HepG2 (cell line): ENCODE measurements around the gene GPC6. TPM values are rescaled to one million over a fixed set of nuclear protein-coding genes. Genes with fewer than 3 reads are reported as not detected.

Experiments used
- ATAC-seq: fragments of 200-7000 bp; cut with Tn5 transposase; 3 replicates; pipeline ENCODE4 v1.9.1; 2020; ENCODE audit warnings: mild to moderate bottlenecking, moderate library complexity
- BruUV-seq: library from RNA; stranded (reverse); fragments of 400-500 nt; replicated peaks from 2 replicates; lab custom pipeline; 2021; lab: Mats Ljungman, UMichigan
- CTCF ChIA-PET: fragments of 300-600 bp; formaldehyde crosslinking; extraction: SDS; loops from one replicate; lab custom pipeline; 2021; ENCODE audit warnings: low total read pairs, inconsistent platforms, low intra/inter-chr PET ratio; lab: Yijun Ruan, JAX
- POLR2A ChIA-PET: fragments of 350-600 bp; sonication (Branson Sonifier 250); formaldehyde crosslinking; loops from one replicate; lab custom pipeline; 2020; ENCODE audit warnings: antibody characterized with exemption, inconsistent platforms; lab: Yijun Ruan, JAX
- DNase-seq: peaks from one replicate; pipeline ENCODE4 v3.0.0-alpha.2; 2015; ENCODE audit warnings: low spot score
- FAIRE-seq: peaks from 3 replicates; lab custom pipeline; 2011; peaks lifted over from hg19 to GRCh38; lab: Jason Lieb, UNC
- H2AFZ ChIP-seq: one replicate; pipeline ENCODE4 v1.6.1; 2011; ENCODE audit warnings: low read length, inconsistent platforms
- H3K27ac ChIP-seq: fragments of 300-600 bp; 3 replicates; pipeline ENCODE4 v1.8.0; 2011; ENCODE audit warnings: mixed run types, mild to moderate bottlenecking, mixed read lengths, low read length, inconsistent platforms; ENCODE audit not compliant: insufficient read depth; ENCODE audit errors: extremely low read length
- H3K27me3 ChIP-seq, 2 experiments: fragments of 200-600 bp in 1 of 2; 2 replicates in 1 of 2; 3 replicates in 1 of 2; pipeline versions ENCODE4 v1.6.0 to v1.8.0; 2011; ENCODE audit warnings: low read length in 2 of 2, mild to moderate bottlenecking in 2 of 2, moderate library complexity in 2 of 2, inconsistent platforms in 1 of 2; ENCODE audit not compliant: insufficient read depth in 2 of 2, control insufficient read depth in 1 of 2
- H3K36me3 ChIP-seq, 2 experiments: fragments of 200-600 bp in 1 of 2; replicated peaks in 1 of 2; 2 replicates in 1 of 2; 3 replicates in 1 of 2; pipeline versions ENCODE4 v1.5.1 to v1.8.0; 2011; ENCODE audit warnings: low read length in 2 of 2, inconsistent platforms in 1 of 2; ENCODE audit not compliant: insufficient read depth in 2 of 2, control insufficient read depth in 1 of 2
- H3K4me1 ChIP-seq: 2 replicates; pipeline ENCODE4 v1.5.1; 2012; ENCODE audit warnings: low read length, inconsistent platforms; ENCODE audit not compliant: insufficient read depth
- H3K4me2 ChIP-seq: 2 replicates; pipeline ENCODE4 v1.6.0; 2011; ENCODE audit warnings: low read depth, low read length, inconsistent platforms
- H3K4me3 ChIP-seq, 3 experiments: fragments of 200-600 bp in 1 of 3; sonication (generic), shearing (Covaris generic) in 1 of 3; replicated peaks in 1 of 3; 2 replicates each; pipeline ENCODE4 v1.5.1; 2011 to 2016; ENCODE audit warnings: low read length in 3 of 3, inconsistent platforms in 2 of 3, low read depth in 2 of 3, mild to moderate bottlenecking in 2 of 3, control low read depth in 1 of 3, mixed read lengths in 1 of 3; ENCODE audit not compliant: insufficient read depth in 1 of 3
- H3K79me2 ChIP-seq: one replicate; pipeline ENCODE4 v1.6.1; 2011; ENCODE audit warnings: low read length, inconsistent platforms; ENCODE audit not compliant: insufficient read depth
- H3K9ac ChIP-seq: 2 replicates; pipeline ENCODE4 v1.6.0; 2011; ENCODE audit warnings: mild to moderate bottlenecking, low read depth, low read length, inconsistent platforms; ENCODE audit not compliant: insufficient read depth
- H3K9me3 ChIP-seq: 2 replicates; pipeline ENCODE4 v1.5.1; 2012; ENCODE audit warnings: mild to moderate bottlenecking, low read length
- H4K20me1 ChIP-seq: 2 replicates; pipeline ENCODE4 v1.6.0; 2011; ENCODE audit warnings: inconsistent platforms, mild to moderate bottlenecking, low read length, moderate library complexity; ENCODE audit not compliant: insufficient read depth
- BRCA1 ChIP-seq: sonication (generic); formaldehyde crosslinking; IDR thresholded peaks from 2 replicates; pipeline ENCODE4 v1.4.0; 2020; ENCODE audit warnings: missing genetic modification reagents
- EZH2 ChIP-seq: conservative IDR thresholded peaks from 2 replicates; pipeline ENCODE4 v1.6.1; 2012; ENCODE audit warnings: mild to moderate bottlenecking, low read depth, low read length, moderate library complexity
- ISX ChIP-seq: sonication (generic); formaldehyde crosslinking; conservative IDR thresholded peaks from 2 replicates; pipeline ENCODE4 v1.5.0; 2020; ENCODE audit warnings: missing genetic modification reagents
- MBNL3 ChIP-seq: fragments of 250-450 bp; sonication (Bioruptor Pico); conservative IDR thresholded peaks from 2 replicates; pipeline ENCODE4 v1.8.0; 2022; ENCODE audit warnings: mild to moderate bottlenecking, inconsistent platforms
- MTF1 ChIP-seq: sonication (generic); formaldehyde crosslinking; IDR thresholded peaks from 2 replicates; pipeline ENCODE4 v1.5.0; 2020; ENCODE audit warnings: missing genetic modification reagents
- PLRG1 ChIP-seq: fragments of 450-650 bp; conservative IDR thresholded peaks from 2 replicates; pipeline ENCODE4 v1.6.1; 2016
- PTBP1 ChIP-seq: fragments of 200-400 bp; formaldehyde crosslinking; IDR thresholded peaks from 2 replicates; pipeline ENCODE4 v1.6.1; 2018; ENCODE audit warnings: low read length, low read depth; ENCODE audit not compliant: poor library complexity, severe bottlenecking
- RCOR2 ChIP-seq: IDR thresholded peaks from 2 replicates; pipeline ENCODE4 v1.6.1; 2016; ENCODE audit warnings: missing biosample characterization, missing genetic modification reagents
- RNF219 ChIP-seq: sonication (generic); formaldehyde crosslinking; IDR thresholded peaks from 2 replicates; pipeline ENCODE4 v1.5.0; 2020; ENCODE audit warnings: mild to moderate bottlenecking, missing genetic modification reagents
- TOPORS ChIP-seq: sonication (generic); formaldehyde crosslinking; IDR thresholded peaks from 2 replicates; pipeline ENCODE4 v1.8.0; 2023; ENCODE audit warnings: mild to moderate bottlenecking, missing genetic modification reagents
- TRAFD1 ChIP-seq: sonication (generic); formaldehyde crosslinking; IDR thresholded peaks from 2 replicates; pipeline ENCODE4 v1.5.1; 2020; ENCODE audit warnings: missing genetic modification reagents, mild to moderate bottlenecking, borderline replicate concordance
- ZMYM4 ChIP-seq: sonication (generic); formaldehyde crosslinking; IDR thresholded peaks from 2 replicates; pipeline ENCODE4 v1.8.1; 2023; ENCODE audit warnings: mild to moderate bottlenecking, missing genetic modification reagents
- ZNF260 ChIP-seq: sonication (generic); formaldehyde crosslinking; IDR thresholded peaks from 2 replicates; pipeline ENCODE4 v1.4.0; 2020; ENCODE audit warnings: missing genetic modification reagents, low read depth, mild to moderate bottlenecking, borderline replicate concordance
- ZNF441 ChIP-seq: sonication (generic); formaldehyde crosslinking; IDR thresholded peaks from 2 replicates; pipeline ENCODE4 v1.7.0; 2021; ENCODE audit warnings: missing genetic modification reagents, borderline replicate concordance
- ZNF567 ChIP-seq: sonication (generic); formaldehyde crosslinking; IDR thresholded peaks from 2 replicates; pipeline ENCODE4 v1.8.1; 2023; ENCODE audit warnings: mild to moderate bottlenecking, missing genetic modification reagents, borderline replicate concordance
- ZSCAN25 ChIP-seq: sonication (generic); formaldehyde crosslinking; IDR thresholded peaks from 2 replicates; pipeline ENCODE4 v1.8.0; 2022; ENCODE audit warnings: mild to moderate bottlenecking, missing genetic modification reagents
- ZSCAN9 ChIP-seq: IDR thresholded peaks from 2 replicates; pipeline ENCODE4 v1.6.1; 2016; ENCODE audit warnings: borderline replicate concordance
- WGBS: methylation state at CpG from one replicate; pipeline ENCODE4 v1.1.6; 2017; ENCODE audit warnings: low lambda C conversion rate; 5-methylcytosine and 5-hydroxymethylcytosine counted together
- in situ Hi-C: cut with HindIII; loops from 2 replicates; pipeline ENCODE4 v1.10.0; 2017; ENCODE audit warnings: low pct_unique_long_range_greater_than_20kb; ENCODE audit not compliant: extremely low pct_ligation_motif_present
- intact Hi-C: fragments of 100-400 bp; cut with micrococcal nuclease; formaldehyde crosslinking; loops from one replicate; pipeline ENCODE4 v1.10.0; 2022; ENCODE audit not compliant: unreplicated experiment
- polyA plus RNA-seq, 8 experiments: library from polyadenylated mRNA; depleted of rRNA in 3 of 8; stranded (reverse) in 7 of 8; unstranded in 1 of 8; fragments of >200 nt; fragmentation: Illumina TruSeq in 4 of 8; extraction: Trizol in 4 of 8; gene quantifications; 2 replicates each; pipeline versions ENCODE4 v1.2.1 to v1.2.3, GENCODE V29; 2011 to 2016; ENCODE audit warnings: low read depth in 4 of 8, missing spikeins in 1 of 8, mixed read lengths in 1 of 8; ENCODE audit not compliant: insufficient read depth in 1 of 8
- total RNA-seq, 5 experiments: library from RNA; depleted of rRNA; stranded (reverse); fragments of >200 nt; fragmentation: Illumina TruSeq; extraction: Trizol; gene quantifications; 2 replicates each; pipeline ENCODE4 v1.2.3, GENCODE V29; 2016; ENCODE audit warnings: low read depth in 1 of 5
- TF ChIP-seq, protein P1 (sequence below): sonication (generic); formaldehyde crosslinking; IDR thresholded peaks from 2 replicates; pipeline ENCODE4 v1.5.1; 2020; ENCODE audit warnings: mild to moderate bottlenecking, missing genetic modification reagents

Gene GPC6
- total and polyA plus RNA-seq, 2 of the 13 experiments (the other 11 are each of a cell fraction or from before 2014, with no cell fraction given) = 24.5 to 33.9 TPM

DNA sequence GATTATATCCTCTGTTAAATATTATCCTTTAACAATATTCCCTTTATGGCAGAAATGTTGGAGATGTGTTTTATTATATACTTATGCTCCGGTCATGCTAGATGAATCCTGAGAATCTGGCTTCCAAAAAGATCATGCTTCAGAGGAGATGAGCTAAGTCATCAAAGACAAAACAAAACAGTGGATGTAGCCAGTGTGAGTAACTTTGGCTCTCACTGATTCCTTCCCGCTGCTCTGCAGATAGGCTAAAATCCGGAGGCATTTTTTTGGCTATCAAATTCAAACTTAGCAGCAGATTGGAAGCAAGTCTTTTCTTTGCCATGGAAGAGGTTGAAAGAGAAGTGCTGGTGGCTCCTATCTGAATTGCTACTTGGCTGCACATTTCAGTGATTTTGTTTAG lies 295.9 kb downstream of the GPC6 start:
- DNase-seq = no peak
- no peak for FAIRE-seq
- no peak overlapping the region for H3K4me2 ChIP-seq
- no peaks in the 10 kb centered on the region for H3K79me2 ChIP-seq
- TF ChIP-seq ZNF260 (no peak), PTBP1 (no peak), MTF1 (CRISPR knock-in tag) (no peak), TRAFD1 (CRISPR knock-in tag) (no peak), ZSCAN25 (no peak), RNF219 (no peak), PLRG1 (no peak), ZSCAN9 (CRISPR knock-in tag) (no peak), BRCA1 (CRISPR knock-in tag) (no peak), EZH2 (no peak), RCOR2 (CRISPR knock-in tag) (no peak), ZMYM4 (CRISPR knock-in tag) (no peak), ISX (CRISPR knock-in tag) (no peak), TOPORS (CRISPR knock-in tag) (no peak), MBNL3 (CRISPR knock-in tag) (no peak), ZNF441 (no peak), ZNF567 (CRISPR knock-in tag) (no peak)
- TF ChIP-seq, protein P1, sequence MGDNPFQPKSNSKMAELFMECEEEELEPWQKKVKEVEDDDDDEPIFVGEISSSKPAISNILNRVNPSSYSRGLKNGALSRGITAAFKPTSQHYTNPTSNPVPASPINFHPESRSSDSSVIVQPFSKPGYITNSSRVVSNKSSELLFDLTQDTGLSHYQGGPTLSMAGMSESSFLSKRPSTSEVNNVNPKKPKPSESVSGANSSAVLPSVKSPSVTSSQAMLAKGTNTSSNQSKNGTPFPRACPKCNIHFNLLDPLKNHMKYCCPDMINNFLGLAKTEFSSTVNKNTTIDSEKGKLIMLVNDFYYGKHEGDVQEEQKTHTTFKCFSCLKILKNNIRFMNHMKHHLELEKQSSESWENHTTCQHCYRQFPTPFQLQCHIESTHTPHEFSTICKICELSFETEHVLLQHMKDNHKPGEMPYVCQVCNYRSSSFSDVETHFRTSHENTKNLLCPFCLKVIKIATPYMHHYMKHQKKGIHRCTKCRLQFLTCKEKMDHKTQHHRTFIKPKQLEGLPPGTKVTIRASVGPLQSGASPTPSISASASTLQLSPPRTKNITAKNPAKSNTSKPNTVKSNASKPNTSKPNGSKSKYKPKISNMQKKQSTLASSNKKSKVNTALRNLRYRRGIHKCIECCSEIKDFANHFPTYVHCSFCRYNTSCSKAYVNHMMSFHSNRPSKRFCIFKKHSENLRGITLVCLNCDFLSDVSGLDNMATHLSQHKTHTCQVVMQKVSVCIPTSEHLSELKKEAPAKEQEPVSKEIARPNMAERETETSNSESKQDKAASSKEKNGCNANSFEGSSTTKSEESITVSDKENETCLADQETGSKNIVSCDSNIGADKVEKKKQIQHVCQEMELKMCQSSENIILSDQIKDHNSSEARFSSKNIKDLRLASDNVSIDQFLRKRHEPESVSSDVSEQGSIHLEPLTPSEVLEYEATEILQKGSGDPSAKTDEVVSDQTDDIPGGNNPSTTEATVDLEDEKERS (CRISPR knock-in tag) = no peak
- TF ChIP-seq, all 625 proteins: peak for 0
- no peaks in the 10 kb centered on the region for H3K4me1 ChIP-seq
- BruUV-seq = no TSS peak
- H3K36me3 ChIP-seq = no peaks in the 10 kb centered on the region
- ChIA-PET POLR2A (no interaction called here), CTCF (no interaction called here)
- 96% methylated on average over 3 of the region's 3 CpGs for WGBS
- H4K20me1 ChIP-seq = no peaks in the 10 kb centered on the region
- H3K9me3 ChIP-seq = no peaks in the 10 kb centered on the region
- ATAC-seq = no peak
- H3K9ac ChIP-seq = no peak overlapping the region
- no peaks in the 10 kb centered on the region for H3K27me3 ChIP-seq
- in situ Hi-C loops (no loop called here), intact Hi-C loops (no loop called here)
- no peak overlapping the region for H3K27ac ChIP-seq
- no peak overlapping the region for H2AFZ ChIP-seq
- no peak overlapping the region for H3K4me3 ChIP-seq
